Fibroblast of villous mesenchyme (primary cell): ENCODE results near the gene CFAP58. TPM values are rescaled to one million over a fixed set of nuclear protein-coding genes. Genes with fewer than 3 reads are reported as not detected.

Experiments used
- DNase-seq: peaks from one replicate; pipeline ENCODE4 v3.0.0-alpha.2; 2010; ENCODE audit warnings: low read depth
- H3K4me3 ChIP-seq: 2 replicates; pipeline ENCODE4 v1.5.1; 2011; ENCODE audit warnings: low read depth, mild to moderate bottlenecking, low read length
- CTCF ChIP-seq: IDR thresholded peaks from 2 replicates; pipeline ENCODE4 v1.5.1; 2012; ENCODE audit warnings: low read depth, mild to moderate bottlenecking, low read length; ENCODE audit not compliant: insufficient read depth
- total RNA-seq: library from RNA; depleted of rRNA; stranded (reverse); fragments of >200 nt; gene quantifications from 2 replicates; pipeline ENCODE4 v1.2.3, GENCODE V29; 2012

CFAP58 gene
- total RNA-seq, 1 donor: 0.43 TPM

- no peak overlapping the region for H3K4me3 ChIP-seq
- DNase-seq: no peak
- no peak for TF ChIP-seq CTCF
Measured at GRCh38 chr10:104374591-104374990, 21.0 kb downstream of the CFAP58 start.

- TF ChIP-seq CTCF: no peak
- DNase-seq: no peak
Measured at GRCh38 chr10:104376784-104377300, 23.2 kb downstream of the CFAP58 start.

DNA sequence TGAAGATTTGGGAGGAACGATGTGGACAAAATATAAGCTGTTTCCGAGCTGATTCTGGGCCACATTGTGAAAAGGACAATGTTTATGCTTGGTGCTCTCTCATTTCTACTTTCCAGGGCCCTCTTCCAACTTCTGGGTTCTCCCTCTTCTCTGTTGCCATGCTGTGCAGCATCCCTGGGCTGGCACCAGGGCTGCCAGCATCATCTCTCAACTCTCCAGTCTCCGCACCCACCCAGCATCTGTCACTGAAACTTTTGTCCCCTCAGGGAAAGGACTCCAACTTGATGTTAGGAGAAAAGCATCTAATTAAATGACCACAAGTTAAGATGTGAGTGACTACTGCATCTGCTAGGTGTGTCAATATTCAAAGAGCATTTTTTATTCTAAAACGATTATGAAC, 26.7 kb downstream of the CFAP58 start:
- no peak for TF ChIP-seq CTCF
- no peak for DNase-seq
- H3K4me3 ChIP-seq: no peak overlapping the region

More at GRCh38 chr10:104376784-104377300, 23.2 kb downstream of the CFAP58 start:
- no peak overlapping the region for H3K4me3 ChIP-seq

DNA sequence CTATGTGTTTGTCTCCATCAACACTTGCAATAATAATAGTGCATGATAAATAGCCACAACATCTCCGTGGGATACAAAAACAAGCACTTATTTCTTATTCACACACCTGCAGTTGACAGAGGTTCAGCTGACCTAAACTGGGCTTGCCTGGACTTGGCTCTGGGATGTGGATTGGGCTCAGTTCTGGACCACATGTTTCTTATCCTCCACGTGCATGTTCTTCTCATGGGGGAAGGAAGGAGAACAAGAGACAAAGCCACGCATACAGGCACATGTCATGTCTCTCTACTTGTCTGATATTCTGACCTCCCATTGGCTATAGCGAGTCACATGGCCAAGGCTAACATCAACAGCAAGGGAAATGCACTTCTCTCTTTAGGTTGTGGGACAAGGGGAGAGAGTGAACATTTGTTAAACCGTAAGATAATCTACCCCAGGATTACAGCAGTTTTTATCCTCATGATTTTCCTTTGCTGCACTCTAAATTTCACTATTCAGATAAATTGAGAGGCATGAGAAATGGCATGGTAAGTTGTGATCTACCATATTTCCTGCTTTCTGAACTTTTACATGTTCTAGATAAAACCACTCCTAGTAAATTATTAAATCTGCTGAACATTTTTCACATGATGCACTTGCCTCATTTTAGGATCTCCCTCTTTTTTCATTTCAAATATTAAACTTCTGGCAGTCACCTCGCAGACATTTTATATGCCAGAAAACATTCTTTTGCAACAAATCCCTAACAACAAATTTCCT, 33.7 kb downstream of the CFAP58 start:
- no peak for TF ChIP-seq CTCF
- H3K4me3 ChIP-seq: no peak overlapping the region
- no peak for DNase-seq

- H3K4me3 ChIP-seq: no peak overlapping the region
- no peak for TF ChIP-seq CTCF
- DNase-seq: no peak
Measured at GRCh38 chr10:104388830-104389229, 35.2 kb downstream of the CFAP58 start.

DNA sequence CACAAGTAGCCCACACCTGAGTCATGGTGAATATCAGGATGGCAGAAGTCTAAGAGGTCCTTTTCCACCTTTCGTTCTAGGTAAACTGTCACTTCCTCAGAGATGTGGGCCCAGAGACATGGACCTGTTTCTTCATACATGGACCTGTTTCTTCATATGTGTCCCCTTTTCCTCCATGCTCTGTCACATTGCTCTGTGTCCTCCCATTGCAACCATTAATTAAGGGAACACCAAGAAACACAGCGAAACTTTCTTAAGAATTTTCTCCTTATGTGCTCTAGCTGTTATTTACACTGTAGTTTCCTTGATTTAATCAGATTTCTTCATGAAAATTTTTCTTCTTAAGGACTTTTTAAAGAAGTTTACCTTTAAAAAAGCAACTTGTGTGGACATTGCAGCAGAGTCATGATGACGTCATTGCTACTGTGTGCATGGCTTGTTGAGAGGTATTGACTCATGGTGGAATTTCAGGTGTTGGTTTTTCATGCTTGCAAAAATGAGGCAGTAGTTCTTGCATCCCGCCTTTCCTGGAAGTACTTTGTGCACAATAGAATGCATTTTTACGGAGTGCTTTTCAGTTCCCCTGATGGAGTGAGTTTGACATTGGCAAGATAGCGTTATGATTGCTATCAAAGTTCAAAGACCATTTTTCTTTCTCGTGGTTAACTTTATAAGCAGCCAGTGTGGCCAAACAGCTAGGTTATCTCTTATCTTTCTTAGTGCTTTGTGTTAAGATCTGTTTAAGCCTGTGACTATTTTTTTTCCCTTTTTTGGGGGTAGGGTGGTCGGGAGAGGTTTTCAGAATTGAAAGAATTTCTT, 37.7 kb downstream of the CFAP58 start:
- no peak for TF ChIP-seq CTCF
- DNase-seq: no peak
- H3K4me3 ChIP-seq: no peak overlapping the region
